HG03025 (cell line): ENCODE results near the gene TNFRSF17.
"Not testable (repeated sequence)": the region's sequence is repeated elsewhere in the genome, so short reads cannot be mapped to it uniquely, and the experiment has no call there.

Experiments used
- ATAC-seq: cut with Tn5 transposase; IDR thresholded peaks from one replicate; pipeline ENCODE4 v1.9.1; 2021; ENCODE audit warnings: mild to moderate bottlenecking, moderate library complexity; ENCODE audit not compliant: unreplicated experiment, low FRiP score

Gene TNFRSF17

DNA sequence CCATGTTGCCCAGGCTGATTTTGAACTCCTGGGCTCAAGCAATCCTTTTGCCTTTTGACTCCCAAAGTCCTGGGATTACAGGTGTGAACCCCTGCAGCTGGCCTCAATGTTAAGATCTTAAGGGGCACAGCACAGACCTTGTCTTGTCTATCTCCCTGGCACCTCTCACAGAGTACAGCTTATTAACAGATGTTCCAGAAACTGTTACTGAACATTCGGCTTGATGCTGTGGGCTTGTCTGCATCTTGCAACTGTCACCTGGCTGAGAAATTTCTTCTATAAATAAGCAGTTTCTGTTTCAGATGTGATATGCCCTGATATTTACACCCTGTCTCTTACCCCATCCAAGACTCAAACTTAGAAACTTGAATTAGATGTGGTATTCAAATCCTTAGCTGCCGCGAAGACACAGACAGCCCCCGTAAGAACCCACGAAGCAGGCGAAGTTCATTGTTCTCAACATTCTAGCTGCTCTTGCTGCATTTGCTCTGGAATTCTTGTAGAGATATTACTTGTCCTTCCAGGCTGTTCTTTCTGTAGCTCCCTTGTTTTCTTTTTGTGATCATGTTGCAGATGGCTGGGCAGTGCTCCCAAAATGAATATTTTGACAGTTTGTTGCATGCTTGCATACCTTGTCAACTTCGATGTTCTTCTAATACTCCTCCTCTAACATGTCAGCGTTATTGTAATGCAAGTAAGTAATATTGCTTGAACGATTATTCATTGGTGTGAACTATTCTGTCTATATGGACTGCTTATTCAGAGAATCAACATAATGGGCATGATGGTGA, at the start of gene TNFRSF17:
Gene TNFRSF17, plus strand, starts transcription at position 450 of the 791 bp plus-strand sequence. Its CDS starts 115 bp downstream, at position 565.
- ATAC-seq = peak; percentile 64

DNA sequence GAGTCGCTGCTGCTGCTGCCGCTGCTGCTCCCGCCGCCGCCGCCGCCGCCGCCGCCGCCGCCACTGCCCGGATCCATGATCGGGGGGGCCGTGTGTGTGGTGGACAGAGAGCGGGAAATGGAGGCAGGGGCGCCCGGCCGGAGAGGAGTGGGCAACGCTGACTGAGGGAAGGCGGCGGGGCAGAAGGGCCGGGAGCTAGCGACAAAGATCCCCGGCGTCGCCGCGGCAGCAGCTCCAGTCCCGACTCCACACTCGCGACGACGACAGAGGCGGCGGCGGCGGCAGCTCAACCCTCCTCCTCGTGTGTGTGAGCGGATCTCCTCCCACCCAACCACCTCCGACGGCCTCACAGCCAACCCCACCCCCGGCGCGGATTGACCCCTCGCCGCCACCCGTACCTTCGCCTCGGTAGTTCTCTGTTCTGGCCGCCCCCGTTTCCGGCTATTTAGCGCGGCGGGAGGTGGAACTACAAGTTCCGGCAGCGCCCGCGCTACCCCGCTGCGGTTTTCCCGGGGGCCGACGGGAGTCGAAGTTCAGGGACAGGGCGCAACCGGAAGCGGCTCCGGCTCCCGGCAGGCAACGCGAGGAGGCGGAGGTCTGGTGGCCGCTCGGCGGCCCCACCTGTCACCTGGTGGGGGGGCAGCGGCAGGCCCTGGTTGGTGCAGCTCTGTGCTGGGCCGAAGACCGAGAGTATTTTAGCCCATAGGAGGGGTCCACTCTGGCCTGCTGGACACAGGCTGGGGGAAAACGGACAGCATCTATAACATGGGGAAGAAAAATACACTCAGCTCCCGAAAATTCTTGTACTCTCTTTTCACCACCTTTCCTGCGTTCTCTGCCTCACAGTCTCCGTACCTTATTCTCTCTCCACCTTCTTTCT, 49.1 kb upstream of the TNFRSF17 start, which contains the start of gene GSPT1:
Gene GSPT1, minus strand, starts transcription at position 313 of the 880 bp plus-strand sequence. Its CDS starts 236 bp downstream, at position 77.
- ATAC-seq = peak; percentile 75

DNA sequence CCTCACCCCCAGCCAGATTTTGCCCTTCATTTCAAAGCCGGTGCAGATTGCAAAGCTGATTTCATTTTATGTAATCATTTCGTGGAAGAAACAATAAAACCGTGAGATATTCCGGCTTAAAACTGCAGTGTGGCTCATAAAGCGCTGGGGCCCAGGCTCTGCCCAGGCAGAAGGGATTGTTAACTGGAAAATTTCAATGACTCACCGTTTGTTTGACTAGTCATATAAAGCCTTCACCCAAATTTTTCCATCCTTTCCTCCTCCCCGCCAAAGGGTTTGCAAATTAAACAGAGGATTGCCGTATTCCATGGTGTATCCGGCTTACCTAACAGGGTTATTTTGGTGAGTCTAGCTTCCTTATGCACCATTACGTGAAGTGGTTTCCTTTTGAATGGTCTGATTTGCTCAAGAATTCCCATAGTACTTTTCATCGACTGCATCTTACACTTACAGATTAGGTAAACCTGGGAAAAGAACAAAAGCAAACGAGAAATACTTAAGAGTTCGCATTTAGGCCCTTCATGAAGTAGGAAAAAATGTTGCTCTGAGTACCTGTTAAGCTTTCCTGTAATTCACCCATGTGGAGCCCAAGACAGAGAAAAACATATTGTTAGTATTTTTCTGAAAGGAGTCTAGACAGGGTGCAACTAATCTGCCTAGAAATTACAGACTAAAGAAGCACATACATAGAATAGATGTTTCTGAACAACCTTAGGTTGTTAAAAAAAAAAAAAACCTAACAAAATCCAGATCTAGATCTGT, 48.3 kb upstream of the TNFRSF17 start:
- ATAC-seq = no peak

DNA sequence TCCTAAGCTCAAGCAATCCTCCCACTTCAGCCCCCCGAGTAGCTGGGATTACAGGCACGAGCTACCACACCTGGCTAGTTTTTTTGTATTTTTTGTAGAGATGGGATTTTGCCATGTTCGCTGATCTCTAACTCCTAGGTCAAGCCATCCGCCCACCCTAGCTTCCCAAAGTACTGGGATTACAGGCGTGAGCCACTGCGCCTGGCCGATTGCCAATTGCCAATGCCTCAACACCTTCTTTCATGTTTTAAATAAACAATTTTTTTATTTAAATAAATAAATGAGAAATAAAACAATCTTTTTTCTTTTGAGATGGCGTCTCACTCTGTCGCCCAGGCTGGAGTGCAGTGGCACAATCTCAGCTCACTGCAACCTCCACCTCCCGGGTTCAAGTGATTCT, 41.0 kb upstream of the TNFRSF17 start:
- not testable (repeated sequence) for ATAC-seq

DNA sequence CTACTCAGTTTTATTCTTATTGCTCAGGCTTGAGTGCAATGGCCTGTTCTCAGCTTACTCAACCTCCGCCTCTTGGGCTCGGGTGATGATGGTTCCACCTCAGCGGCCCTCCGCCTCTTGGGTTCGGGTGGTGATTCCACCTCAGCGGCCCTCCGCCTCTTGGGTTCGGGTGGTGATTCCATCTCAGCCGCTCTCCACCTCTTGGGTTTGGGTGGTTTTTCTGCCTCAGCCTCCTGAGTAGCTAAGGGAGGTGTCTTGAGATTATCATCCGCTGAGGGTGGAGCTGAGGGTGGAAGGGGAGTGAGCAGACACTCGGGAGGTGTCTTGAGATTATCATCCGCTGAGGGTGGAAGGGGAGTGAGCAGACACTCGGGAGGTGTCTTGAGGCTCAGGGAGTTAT, 37.7 kb upstream of the TNFRSF17 start:
- not testable (repeated sequence) for ATAC-seq

DNA sequence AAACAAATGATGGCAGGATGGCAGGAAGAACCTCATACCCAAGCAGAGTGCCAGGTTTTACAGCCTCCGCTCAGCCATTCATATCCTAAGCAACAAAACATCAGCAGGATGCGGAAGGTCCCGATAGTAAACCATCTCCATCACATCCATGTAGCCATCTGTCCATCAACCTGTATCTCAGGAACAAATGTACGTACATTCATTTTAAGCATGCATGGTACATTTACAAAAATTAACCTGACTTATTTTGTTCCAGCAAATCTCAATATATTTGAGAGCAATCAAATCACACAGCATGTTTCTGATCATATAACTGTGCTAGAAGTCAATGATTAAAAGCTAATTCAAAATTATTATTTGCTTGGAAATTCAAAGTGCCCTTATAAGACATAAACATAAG, 23.1 kb upstream of the TNFRSF17 start, which contains the start of gene NPIPB2:
Gene NPIPB2, minus strand, starts transcription at position 101 of the 400 bp plus-strand sequence. Its CDS starts 0 bp downstream, at position 101.
- not testable (repeated sequence) for ATAC-seq

DNA sequence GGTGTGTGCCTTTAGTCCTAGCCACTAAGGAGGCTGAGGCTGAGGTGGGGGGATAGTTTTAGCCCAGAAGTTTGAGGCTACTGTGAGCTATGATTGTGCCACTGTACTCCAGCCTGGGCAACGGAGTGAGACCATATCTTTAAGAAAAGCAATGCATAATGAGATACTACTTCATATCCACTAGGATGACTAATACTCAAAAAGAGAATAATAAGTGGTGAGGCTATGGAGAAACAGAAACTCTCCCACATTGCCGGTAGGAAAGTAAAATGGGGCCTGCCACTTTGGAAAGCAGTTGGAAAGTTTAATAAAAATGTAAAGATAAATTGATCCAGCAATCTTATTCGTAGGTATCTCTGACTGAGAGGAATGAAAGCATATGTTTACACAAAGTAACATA, 18.6 kb upstream of the TNFRSF17 start:
- ATAC-seq = no peak

DNA sequence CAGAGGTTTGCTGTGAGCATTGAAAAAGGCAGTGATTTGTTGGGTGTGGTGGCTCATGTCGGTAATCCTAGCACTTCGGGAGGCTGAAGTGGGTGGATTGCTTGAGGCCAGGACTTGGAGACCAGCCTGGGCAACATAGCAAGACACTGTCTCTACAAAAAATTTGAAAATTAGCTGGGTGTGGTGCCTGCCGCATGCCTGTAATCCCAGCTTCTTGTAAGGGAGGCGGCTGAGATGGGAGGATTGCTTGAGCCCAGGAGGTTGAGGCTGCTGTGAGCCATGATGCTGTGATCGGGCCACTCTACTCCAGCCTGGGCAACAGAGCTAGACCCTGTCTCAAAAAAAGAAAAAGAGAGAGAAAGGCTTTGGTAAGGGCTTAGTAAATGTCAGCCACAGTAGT, 16.2 kb upstream of the TNFRSF17 start:
- no peak for ATAC-seq

DNA sequence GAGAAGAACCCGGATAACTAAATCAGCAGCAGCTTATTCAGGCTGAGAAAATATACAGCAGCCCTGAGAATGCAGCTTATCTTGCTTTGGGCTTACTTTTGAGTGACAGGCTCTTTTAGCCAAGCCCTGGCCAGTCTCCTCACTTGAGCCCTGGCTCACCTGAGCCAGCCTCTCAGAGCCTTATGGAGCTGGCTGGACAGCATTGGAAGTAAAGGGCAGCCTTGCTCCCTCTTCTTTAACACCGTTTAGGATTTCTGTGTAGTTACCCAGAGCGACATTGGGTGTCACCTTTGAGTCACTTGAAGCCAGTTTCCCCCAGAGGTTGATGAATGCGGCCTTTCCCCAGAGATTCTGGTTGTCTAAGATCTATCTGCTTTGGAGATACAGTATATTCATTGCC, 15.5 kb upstream of the TNFRSF17 start:
- no peak for ATAC-seq

DNA sequence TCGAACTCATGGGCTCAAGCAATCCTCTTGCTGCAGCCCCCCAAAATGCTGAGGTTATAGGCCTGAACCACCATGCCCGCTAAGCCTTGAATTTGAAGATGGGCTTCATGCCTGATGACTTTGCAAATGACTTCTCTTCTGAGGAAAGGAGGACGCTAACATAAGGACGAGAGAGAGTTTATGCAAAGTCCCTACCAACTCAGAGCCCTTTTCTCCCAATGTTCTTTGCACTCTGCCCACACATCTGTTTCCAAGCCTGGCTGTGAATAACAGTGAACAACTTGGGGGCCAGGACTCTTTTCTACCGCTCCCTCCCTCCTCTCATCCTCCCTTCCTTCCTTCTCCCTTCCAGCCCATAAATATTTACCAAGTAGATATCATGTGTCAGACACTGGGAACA, 14.6 kb upstream of the TNFRSF17 start:
- no peak for ATAC-seq

DNA sequence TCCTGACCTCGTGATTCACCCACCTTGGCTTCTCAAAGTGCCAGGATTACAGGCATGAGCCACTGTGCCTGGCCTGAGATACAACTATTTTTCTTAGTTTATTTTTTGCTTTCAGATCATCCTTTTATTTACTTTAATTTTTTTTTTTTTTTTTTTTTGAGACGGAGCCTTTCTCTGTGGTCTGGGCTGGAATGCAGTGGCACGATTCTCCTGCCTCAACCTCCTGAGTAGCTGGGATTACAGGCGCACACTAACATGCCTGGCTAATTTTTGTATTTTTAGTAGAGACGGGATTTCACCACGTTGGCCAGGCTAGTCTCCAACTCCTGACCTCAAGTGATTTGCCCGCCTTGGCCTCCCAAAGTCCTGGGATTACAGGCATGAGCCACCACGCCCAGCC, 11.4 kb upstream of the TNFRSF17 start:
- ATAC-seq = not testable (repeated sequence)

DNA sequence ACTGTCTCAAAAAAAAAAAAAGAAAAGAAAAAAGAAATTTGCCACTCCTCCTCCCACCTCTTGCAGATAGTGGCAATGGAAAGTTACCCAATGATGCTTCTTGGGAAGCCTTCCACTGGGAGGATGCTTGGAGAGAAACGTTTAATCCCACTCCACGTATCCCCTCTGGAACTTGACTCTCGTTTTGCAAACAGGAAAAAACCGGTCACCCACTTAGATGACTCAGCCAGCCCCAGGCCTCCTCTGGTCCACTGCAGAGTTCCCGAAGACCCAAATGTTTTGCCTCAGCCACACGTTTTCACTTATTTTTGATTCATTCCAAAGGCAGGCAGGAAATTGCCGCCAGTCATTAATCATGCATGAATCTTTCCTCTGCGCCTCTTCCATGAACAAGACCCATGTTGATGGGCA, 9.3 kb upstream of the TNFRSF17 start:
- no peak for ATAC-seq

DNA sequence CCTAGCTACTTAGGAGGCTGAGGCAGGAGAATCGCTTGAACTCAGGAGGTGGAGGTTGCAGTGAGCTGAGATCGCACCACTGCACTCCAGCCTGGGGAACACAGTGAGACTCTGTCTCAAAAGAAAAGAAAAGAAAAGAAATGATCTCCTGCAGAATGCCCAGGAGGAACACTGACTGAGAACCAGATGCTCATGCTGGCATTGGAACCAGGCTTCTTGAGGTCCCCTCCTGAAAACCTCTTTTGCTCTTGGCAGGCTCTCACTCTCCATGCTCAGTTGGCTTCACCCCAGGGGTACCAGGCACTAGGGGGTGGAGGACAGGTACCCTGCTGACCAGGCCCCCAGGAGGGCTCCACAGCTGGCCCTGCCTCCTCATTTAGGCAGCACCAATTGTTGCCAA, 8.5 kb upstream of the TNFRSF17 start:
- no peak for ATAC-seq

DNA sequence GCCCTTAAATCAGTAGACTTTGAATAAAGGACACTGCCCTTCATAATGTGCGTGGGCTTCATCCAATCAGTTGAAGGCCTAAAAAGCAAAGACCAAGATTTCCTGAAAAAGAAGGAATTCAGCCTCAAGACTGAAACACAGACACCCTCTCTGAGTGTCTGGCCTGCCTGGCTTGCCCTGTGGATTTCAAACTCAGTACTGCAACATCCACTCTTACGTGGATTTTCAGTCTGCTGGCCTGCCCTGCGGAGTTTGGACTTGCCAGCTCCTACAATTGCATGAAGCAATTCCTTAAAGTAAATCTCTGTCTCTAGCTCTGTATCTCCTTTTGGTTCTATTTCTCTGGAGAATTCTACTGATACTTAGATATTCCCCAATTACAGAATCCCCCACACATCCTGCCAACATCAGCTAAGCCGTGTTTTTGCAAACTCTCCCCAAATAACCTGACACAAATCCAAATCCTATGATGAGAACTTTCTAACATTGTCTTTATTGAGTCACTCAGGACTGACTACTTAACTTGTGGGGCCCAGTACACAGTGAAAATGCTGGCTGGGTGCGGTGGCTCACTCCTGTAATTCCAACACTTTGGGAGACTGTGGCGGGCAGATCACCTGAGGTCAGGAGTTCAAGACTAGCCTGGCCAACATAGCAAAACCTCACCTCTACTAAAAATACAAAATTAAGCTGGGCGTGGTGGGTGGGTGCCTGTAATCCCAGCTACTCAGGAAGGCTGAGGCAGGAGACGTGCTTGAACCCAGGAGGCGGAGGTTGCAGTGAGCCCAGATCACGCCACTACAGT, 7.2 kb upstream of the TNFRSF17 start:
- ATAC-seq = no peak

DNA sequence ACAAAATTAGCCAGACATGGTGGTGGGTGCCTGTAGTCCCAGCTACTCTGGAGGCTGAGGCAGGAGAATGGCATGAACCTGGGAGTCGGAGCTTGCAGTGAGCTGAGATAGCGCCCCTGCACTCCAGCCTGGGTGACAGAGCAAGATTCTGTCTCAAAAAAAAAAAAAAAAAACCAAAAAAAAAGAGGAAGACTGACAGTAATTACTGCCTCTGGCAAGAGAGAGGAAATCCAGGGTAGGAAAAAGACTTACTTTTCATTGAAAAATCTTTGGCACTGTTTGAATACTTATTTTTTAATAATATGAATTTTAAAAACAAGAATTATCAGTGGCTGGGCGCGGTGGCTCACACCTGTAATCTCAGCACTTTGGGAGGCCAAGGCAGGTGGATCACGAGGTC, 2.6 kb upstream of the TNFRSF17 start:
- not testable (repeated sequence) for ATAC-seq

DNA sequence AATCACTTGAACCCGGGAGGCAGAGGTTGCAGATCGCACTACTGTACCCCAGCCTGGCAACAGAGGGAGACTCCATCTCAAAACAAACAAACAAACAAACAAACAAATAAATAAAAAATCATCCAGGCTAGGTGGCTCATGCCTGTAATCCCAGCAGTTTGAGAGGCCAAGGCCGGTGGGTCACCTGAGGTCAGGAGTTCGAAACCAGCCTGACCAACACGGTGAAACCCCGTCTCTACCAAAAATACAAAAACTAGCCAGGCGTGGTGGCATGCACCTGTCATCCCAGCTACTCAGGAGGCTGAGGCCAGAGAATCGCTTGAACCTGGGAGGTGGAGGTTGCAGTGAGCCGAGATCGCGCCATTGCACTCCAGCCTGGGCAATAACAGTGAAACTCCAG, 2.0 kb upstream of the TNFRSF17 start:
- ATAC-seq = not testable (repeated sequence)

DNA sequence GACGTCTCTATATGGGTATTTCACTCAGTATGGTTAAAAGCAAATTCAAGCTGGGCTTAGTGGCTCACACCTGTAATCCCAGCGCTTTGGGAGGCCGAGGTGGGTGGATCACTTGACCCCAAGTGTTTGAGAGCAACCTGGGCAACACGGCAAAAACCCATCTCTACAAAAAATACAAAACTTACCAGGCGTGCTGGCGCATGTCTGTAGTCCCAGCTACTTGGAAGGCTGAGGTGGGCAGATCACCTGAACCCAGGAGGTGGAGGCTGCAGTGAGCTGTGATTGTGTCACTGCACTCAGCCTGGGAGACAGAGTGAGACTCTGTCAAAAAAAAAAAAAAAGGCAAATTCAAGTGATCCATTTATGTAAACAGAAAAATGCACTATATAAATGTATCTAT, 1.3 kb upstream of the TNFRSF17 start:
- ATAC-seq = no peak

DNA sequence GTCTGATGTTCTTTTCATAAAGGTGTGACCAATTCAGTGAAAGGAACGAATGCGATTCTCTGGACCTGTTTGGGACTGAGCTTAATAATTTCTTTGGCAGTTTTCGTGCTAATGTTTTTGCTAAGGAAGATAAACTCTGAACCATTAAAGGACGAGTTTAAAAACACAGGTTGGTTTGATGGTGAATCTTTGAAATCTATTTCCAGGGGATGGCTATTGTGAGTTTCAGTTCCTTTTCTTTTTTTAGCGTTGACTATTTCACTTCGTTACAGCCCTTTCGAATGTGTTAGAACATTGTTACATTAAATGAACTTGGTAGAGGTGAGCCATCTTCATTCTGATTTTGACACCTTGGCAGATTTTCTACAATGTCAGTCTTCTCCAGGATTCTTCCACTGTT, 1.2 kb downstream of the TNFRSF17 start:
- ATAC-seq = no peak

DNA sequence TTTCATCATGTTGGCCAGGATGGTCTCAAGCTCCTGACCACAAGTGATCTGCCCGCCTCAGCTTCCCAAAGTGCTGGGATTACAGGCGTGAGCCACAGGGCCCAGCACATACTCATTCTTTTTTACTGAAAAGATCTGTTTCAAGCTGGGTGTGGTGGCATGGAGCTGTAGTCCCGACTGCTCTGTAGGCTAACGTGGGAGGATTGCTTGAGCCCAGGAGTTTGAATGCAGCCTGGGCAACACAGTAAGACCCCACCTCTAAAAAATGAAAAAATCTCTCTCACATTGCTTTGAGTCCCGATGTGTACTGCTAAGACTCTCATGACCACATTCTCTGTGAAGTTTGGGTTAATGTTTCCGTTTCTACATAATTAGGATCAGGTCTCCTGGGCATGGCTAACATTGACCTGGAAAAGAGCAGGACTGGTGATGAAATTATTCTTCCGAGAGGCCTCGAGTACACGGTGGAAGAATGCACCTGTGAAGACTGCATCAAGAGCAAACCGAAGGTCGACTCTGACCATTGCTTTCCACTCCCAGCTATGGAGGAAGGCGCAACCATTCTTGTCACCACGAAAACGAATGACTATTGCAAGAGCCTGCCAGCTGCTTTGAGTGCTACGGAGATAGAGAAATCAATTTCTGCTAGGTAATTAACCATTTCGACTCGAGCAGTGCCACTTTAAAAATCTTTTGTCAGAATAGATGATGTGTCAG, 2.3 kb downstream of the TNFRSF17 start:
- no peak for ATAC-seq
